HepG2 (cell line): ENCODE data around the gene FOSB. TPM values are rescaled to one million over a fixed set of nuclear protein-coding genes. Genes with fewer than 3 reads are reported as not detected.

Source experiments
- ADNP ChIP-seq: sonication (generic); formaldehyde crosslinking; IDR thresholded peaks from 2 replicates; pipeline ENCODE4 v1.4.0; 2020; ENCODE audit warnings: missing genetic modification reagents
- HNRNPH1 ChIP-seq: fragments of 200-400 bp; formaldehyde crosslinking; optimal IDR thresholded peaks from 2 replicates; pipeline ENCODE3; 2017; ENCODE audit warnings: mild to moderate bottlenecking, low read depth, low read length
- JUNB ChIP-seq: sonication (generic); formaldehyde crosslinking; IDR thresholded peaks from 2 replicates; pipeline ENCODE4 v1.8.0; 2022; ENCODE audit warnings: missing genetic modification reagents, mild to moderate bottlenecking, borderline replicate concordance
- MATR3 ChIP-seq: sonication (generic); formaldehyde crosslinking; IDR thresholded peaks from 2 replicates; pipeline ENCODE4 v1.4.0; 2020; ENCODE audit warnings: missing genetic modification reagents
- NRL ChIP-seq: sonication (generic); formaldehyde crosslinking; IDR thresholded peaks from 2 replicates; pipeline ENCODE4 v1.5.0; 2020; ENCODE audit warnings: missing genetic modification reagents, mild to moderate bottlenecking, moderate library complexity, borderline replicate concordance
- PHF21A ChIP-seq: sonication (generic); formaldehyde crosslinking; IDR thresholded peaks from 2 replicates; pipeline ENCODE4 v1.5.0; 2020; ENCODE audit warnings: mild to moderate bottlenecking, missing genetic modification reagents
- RFX1 ChIP-seq: fragments of 450-650 bp; IDR thresholded peaks from 2 replicates; pipeline ENCODE4 v1.6.1; 2017
- RFXANK ChIP-seq: IDR thresholded peaks from 2 replicates; pipeline ENCODE4 v1.6.1; 2016
- ZNF337 ChIP-seq: sonication (generic); formaldehyde crosslinking; IDR thresholded peaks from 2 replicates; pipeline ENCODE4 v1.5.1; 2020; ENCODE audit warnings: missing genetic modification reagents, low read depth, mild to moderate bottlenecking, borderline replicate concordance
- ZNF34 ChIP-seq: sonication (generic); formaldehyde crosslinking; IDR thresholded peaks from 2 replicates; pipeline ENCODE4 v1.4.0; 2020; ENCODE audit warnings: mild to moderate bottlenecking, missing genetic modification reagents, borderline replicate concordance
- ZNF468 ChIP-seq: sonication (generic); formaldehyde crosslinking; IDR thresholded peaks from 2 replicates; pipeline ENCODE4 v1.8.0; 2022; ENCODE audit warnings: mild to moderate bottlenecking, moderate library complexity, missing genetic modification reagents
- ZNF780A ChIP-seq: sonication (generic); formaldehyde crosslinking; IDR thresholded peaks from 2 replicates; pipeline ENCODE4 v1.8.0; 2022; ENCODE audit warnings: mild to moderate bottlenecking, missing genetic modification reagents, moderate library complexity
- ZNF879 ChIP-seq: sonication (generic); formaldehyde crosslinking; IDR thresholded peaks from 2 replicates; pipeline ENCODE4 v1.8.1; 2023; ENCODE audit warnings: missing genetic modification reagents
- polyA plus RNA-seq, 8 experiments: library from polyadenylated mRNA; depleted of rRNA in 3 of 8; stranded (reverse) in 7 of 8; unstranded in 1 of 8; fragments of >200 nt; fragmentation: Illumina TruSeq in 4 of 8; extraction: Trizol in 4 of 8; gene quantifications; 2 replicates each; pipeline versions ENCODE4 v1.2.1 to v1.2.3, GENCODE V29; 2011 to 2016; ENCODE audit warnings: low read depth in 4 of 8, missing spikeins in 1 of 8, mixed read lengths in 1 of 8; ENCODE audit not compliant: insufficient read depth in 1 of 8
- total RNA-seq, 5 experiments: library from RNA; depleted of rRNA; stranded (reverse); fragments of >200 nt; fragmentation: Illumina TruSeq; extraction: Trizol; gene quantifications; 2 replicates each; pipeline ENCODE4 v1.2.3, GENCODE V29; 2016; ENCODE audit warnings: low read depth in 1 of 5
- TF ChIP-seq, protein P1 (sequence below): IDR thresholded peaks from 2 replicates; pipeline ENCODE4 v1.6.1; 2016; ENCODE audit warnings: missing genetic modification reagents, missing compliant biosample characterization
- TF ChIP-seq, protein P2 (sequence below): sonication (generic); formaldehyde crosslinking; IDR thresholded peaks from 2 replicates; pipeline ENCODE4 v1.4.0; 2020; ENCODE audit warnings: missing genetic modification reagents
- TF ChIP-seq, protein P3 (sequence below): IDR thresholded peaks from 2 replicates; pipeline ENCODE4 v1.6.1; 2016; ENCODE audit warnings: missing biosample characterization, missing genetic modification reagents, low read depth
- TF ChIP-seq, protein P4 (sequence below), 2 experiments: sonication (generic) in 1 of 2; formaldehyde crosslinking in 1 of 2; IDR thresholded peaks; 2 replicates each; pipeline versions ENCODE4 v1.5.1 to v1.6.1; 2011 to 2020; ENCODE audit warnings: borderline replicate concordance in 1 of 2, low read depth in 1 of 2, low read length in 1 of 2, mild to moderate bottlenecking in 1 of 2, missing genetic modification reagents in 1 of 2, moderate library complexity in 1 of 2
- TF ChIP-seq, protein P5 (sequence below): sonication (generic); formaldehyde crosslinking; IDR thresholded peaks from 2 replicates; pipeline ENCODE4 v1.4.0; 2020; ENCODE audit warnings: missing genetic modification reagents, borderline replicate concordance
- TF ChIP-seq, protein P6 (sequence below): sonication (generic); formaldehyde crosslinking; IDR thresholded peaks from 2 replicates; pipeline ENCODE4 v1.5.1; 2020; ENCODE audit warnings: missing genetic modification reagents, mild to moderate bottlenecking, borderline replicate concordance

Gene FOSB
- total and polyA plus RNA-seq, 2 of the 13 experiments (the other 11 are each of a cell fraction or from before 2014, with no cell fraction given), result 2.8 to 6.0 TPM

DNA sequence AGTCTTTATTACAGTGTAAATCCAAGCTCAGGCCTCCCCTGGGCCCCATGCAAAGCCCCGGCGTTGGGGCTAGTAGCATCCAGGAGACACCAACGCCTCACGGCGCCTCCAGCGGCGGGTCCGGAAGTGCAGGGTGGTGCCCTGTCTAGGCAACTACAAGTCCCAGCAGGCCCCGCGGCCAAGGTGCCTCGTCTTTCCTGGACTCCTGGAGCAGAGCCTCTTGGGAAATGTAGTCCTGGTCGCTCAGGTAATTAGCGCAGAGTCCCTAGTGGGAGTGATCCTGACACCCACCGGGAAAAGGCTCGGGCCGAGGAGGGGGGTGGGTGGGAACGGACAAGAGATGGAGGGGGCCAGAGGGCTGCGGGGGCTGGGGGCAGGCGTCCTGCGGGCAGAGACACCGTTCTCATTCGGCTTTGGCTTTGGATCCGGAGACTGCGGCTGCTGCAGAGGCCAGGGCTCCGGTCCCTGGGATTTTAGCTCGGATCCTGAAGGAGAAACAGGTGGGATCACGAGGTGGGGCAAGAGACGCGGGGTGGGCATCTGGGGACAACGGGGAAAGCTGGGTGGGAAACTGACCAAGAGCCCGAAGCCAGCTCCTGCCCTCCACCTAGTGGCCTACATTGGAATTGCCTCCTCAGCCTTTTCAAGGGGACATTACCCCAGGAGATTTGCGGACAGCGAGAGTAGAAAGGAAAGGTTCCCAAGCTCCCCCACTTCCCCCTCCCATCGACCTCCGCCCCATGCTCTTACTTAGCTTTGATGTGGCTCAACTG is 17.7 kb downstream of the FOSB start (continued):
- TF ChIP-seq, protein P1, sequence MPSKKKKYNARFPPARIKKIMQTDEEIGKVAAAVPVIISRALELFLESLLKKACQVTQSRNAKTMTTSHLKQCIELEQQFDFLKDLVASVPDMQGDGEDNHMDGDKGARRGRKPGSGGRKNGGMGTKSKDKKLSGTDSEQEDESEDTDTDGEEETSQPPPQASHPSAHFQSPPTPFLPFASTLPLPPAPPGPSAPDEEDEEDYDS (CRISPR knock-in tag), result no peak
- TF ChIP-seq MATR3 (CRISPR knock-in tag) (no peak), HNRNPH1 (no peak), ZNF780A (no peak), NRL (no peak), ZNF879 (no peak), JUNB (CRISPR knock-in tag) (no peak), ZNF468 (CRISPR knock-in tag) (no peak), RFXANK (CRISPR knock-in tag) (no peak), ADNP (no peak), RFX1 (no peak), PHF21A (CRISPR knock-in tag) (no peak; the same call in 1 of the 2 replicates), ZNF34 (CRISPR knock-in tag) (no peak), ZNF337 (no peak)
- TF ChIP-seq, protein P2, sequence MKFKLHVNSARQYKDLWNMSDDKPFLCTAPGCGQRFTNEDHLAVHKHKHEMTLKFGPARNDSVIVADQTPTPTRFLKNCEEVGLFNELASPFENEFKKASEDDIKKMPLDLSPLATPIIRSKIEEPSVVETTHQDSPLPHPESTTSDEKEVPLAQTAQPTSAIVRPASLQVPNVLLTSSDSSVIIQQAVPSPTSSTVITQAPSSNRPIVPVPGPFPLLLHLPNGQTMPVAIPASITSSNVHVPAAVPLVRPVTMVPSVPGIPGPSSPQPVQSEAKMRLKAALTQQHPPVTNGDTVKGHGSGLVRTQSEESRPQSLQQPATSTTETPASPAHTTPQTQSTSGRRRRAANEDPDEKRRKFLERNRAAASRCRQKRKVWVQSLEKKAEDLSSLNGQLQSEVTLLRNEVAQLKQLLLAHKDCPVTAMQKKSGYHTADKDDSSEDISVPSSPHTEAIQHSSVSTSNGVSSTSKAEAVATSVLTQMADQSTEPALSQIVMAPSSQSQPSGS (CRISPR knock-in tag), result 0 out of 2 replicates have a peak, but pooled peaks have one; percentile 23
- TF ChIP-seq, protein P3, sequence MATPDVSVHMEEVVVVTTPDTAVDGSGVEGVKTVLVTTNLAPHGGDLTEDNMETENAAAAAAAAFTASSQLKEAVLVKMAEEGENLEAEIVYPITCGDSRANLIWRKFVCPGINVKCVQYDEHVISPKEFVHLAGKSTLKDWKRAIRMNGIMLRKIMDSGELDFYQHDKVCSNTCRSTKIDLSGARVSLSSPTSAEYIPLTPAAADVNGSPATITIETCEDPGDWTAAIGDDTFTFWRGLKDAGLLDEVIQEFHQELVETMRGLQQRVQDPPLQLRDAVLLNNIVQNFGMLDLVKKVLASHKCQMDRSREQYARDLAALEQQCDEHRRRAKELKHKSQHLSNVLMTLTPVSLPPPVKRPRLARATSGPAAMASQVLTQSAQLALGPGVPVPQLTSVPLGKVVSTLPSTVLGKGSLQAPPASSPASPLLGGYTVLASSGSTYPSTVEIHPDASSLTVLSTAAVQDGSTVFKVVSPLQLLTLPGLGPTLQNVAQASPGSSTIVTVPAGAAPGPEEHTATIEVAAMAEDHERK (CRISPR knock-in tag), result no peak
- TF ChIP-seq, protein P4, sequence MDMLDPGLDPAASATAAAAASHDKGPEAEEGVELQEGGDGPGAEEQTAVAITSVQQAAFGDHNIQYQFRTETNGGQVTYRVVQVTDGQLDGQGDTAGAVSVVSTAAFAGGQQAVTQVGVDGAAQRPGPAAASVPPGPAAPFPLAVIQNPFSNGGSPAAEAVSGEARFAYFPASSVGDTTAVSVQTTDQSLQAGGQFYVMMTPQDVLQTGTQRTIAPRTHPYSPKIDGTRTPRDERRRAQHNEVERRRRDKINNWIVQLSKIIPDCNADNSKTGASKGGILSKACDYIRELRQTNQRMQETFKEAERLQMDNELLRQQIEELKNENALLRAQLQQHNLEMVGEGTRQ (IDR thresholded peaks at IDR 0.05; ENCODE audit: low read depth, low read length), result no peak
- TF ChIP-seq, protein P4 (CRISPR knock-in tag; IDR thresholded peaks at IDR 0.05; ENCODE audit: borderline replicate concordance), result no peak
- TF ChIP-seq, protein P5, sequence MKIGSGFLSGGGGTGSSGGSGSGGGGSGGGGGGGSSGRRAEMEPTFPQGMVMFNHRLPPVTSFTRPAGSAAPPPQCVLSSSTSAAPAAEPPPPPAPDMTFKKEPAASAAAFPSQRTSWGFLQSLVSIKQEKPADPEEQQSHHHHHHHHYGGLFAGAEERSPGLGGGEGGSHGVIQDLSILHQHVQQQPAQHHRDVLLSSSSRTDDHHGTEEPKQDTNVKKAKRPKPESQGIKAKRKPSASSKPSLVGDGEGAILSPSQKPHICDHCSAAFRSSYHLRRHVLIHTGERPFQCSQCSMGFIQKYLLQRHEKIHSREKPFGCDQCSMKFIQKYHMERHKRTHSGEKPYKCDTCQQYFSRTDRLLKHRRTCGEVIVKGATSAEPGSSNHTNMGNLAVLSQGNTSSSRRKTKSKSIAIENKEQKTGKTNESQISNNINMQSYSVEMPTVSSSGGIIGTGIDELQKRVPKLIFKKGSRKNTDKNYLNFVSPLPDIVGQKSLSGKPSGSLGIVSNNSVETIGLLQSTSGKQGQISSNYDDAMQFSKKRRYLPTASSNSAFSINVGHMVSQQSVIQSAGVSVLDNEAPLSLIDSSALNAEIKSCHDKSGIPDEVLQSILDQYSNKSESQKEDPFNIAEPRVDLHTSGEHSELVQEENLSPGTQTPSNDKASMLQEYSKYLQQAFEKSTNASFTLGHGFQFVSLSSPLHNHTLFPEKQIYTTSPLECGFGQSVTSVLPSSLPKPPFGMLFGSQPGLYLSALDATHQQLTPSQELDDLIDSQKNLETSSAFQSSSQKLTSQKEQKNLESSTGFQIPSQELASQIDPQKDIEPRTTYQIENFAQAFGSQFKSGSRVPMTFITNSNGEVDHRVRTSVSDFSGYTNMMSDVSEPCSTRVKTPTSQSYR (CRISPR knock-in tag), result no peak
- TF ChIP-seq, protein P6, sequence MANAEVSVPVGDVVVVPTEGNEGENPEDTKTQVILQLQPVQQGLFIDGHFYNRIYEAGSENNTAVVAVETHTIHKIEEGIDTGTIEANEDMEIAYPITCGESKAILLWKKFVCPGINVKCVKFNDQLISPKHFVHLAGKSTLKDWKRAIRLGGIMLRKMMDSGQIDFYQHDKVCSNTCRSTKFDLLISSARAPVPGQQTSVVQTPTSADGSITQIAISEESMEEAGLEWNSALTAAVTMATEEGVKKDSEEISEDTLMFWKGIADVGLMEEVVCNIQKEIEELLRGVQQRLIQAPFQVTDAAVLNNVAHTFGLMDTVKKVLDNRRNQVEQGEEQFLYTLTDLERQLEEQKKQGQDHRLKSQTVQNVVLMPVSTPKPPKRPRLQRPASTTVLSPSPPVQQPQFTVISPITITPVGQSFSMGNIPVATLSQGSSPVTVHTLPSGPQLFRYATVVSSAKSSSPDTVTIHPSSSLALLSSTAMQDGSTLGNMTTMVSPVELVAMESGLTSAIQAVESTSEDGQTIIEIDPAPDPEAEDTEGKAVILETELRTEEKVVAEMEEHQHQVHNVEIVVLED (CRISPR knock-in tag), result peak; percentile 42; the same call in 1 of the 2 replicates
